HepG2 (cell line): Measurements from ENCODE around the gene PREX1. TPM values are rescaled to one million over a fixed set of nuclear protein-coding genes. Genes with fewer than 3 reads are reported as not detected.
A peak's percentile ranks its signal among the peaks of the same experiment; 100 is the strongest.

Source experiments
- ATAC-seq: fragments of 200-7000 bp; cut with Tn5 transposase; 3 replicates; pipeline ENCODE4 v1.9.1; 2020; ENCODE audit warnings: mild to moderate bottlenecking, moderate library complexity
- BruUV-seq: library from RNA; stranded (reverse); fragments of 400-500 nt; replicated peaks from 2 replicates; lab custom pipeline; 2021; lab: Mats Ljungman, UMichigan
- CTCF ChIA-PET: fragments of 300-600 bp; formaldehyde crosslinking; extraction: SDS; loops from one replicate; lab custom pipeline; 2021; ENCODE audit warnings: low total read pairs, inconsistent platforms, low intra/inter-chr PET ratio; lab: Yijun Ruan, JAX
- POLR2A ChIA-PET: fragments of 350-600 bp; sonication (Branson Sonifier 250); formaldehyde crosslinking; loops from one replicate; lab custom pipeline; 2020; ENCODE audit warnings: antibody characterized with exemption, inconsistent platforms; lab: Yijun Ruan, JAX
- DNase-seq: peaks from one replicate; pipeline ENCODE4 v3.0.0-alpha.2; 2015; ENCODE audit warnings: low spot score
- FAIRE-seq: peaks from 3 replicates; lab custom pipeline; 2011; peaks lifted over from hg19 to GRCh38; lab: Jason Lieb, UNC
- H2AFZ ChIP-seq: one replicate; pipeline ENCODE4 v1.6.1; 2011; ENCODE audit warnings: low read length, inconsistent platforms
- H3K27ac ChIP-seq: fragments of 300-600 bp; 3 replicates; pipeline ENCODE4 v1.8.0; 2011; ENCODE audit warnings: mixed run types, mild to moderate bottlenecking, mixed read lengths, low read length, inconsistent platforms; ENCODE audit not compliant: insufficient read depth; ENCODE audit errors: extremely low read length
- H3K27me3 ChIP-seq, 2 experiments: fragments of 200-600 bp in 1 of 2; 2 replicates in 1 of 2; 3 replicates in 1 of 2; pipeline versions ENCODE4 v1.6.0 to v1.8.0; 2011; ENCODE audit warnings: low read length in 2 of 2, mild to moderate bottlenecking in 2 of 2, moderate library complexity in 2 of 2, inconsistent platforms in 1 of 2; ENCODE audit not compliant: insufficient read depth in 2 of 2, control insufficient read depth in 1 of 2
- H3K36me3 ChIP-seq, 2 experiments: fragments of 200-600 bp in 1 of 2; replicated peaks in 1 of 2; 2 replicates in 1 of 2; 3 replicates in 1 of 2; pipeline versions ENCODE4 v1.5.1 to v1.8.0; 2011; ENCODE audit warnings: low read length in 2 of 2, inconsistent platforms in 1 of 2; ENCODE audit not compliant: insufficient read depth in 2 of 2, control insufficient read depth in 1 of 2
- H3K4me1 ChIP-seq: 2 replicates; pipeline ENCODE4 v1.5.1; 2012; ENCODE audit warnings: low read length, inconsistent platforms; ENCODE audit not compliant: insufficient read depth
- H3K4me2 ChIP-seq: 2 replicates; pipeline ENCODE4 v1.6.0; 2011; ENCODE audit warnings: low read depth, low read length, inconsistent platforms
- H3K4me3 ChIP-seq, 3 experiments: fragments of 200-600 bp in 1 of 3; sonication (generic), shearing (Covaris generic) in 1 of 3; replicated peaks in 1 of 3; 2 replicates each; pipeline ENCODE4 v1.5.1; 2011 to 2016; ENCODE audit warnings: low read length in 3 of 3, inconsistent platforms in 2 of 3, low read depth in 2 of 3, mild to moderate bottlenecking in 2 of 3, control low read depth in 1 of 3, mixed read lengths in 1 of 3; ENCODE audit not compliant: insufficient read depth in 1 of 3
- H3K79me2 ChIP-seq: one replicate; pipeline ENCODE4 v1.6.1; 2011; ENCODE audit warnings: low read length, inconsistent platforms; ENCODE audit not compliant: insufficient read depth
- H3K9ac ChIP-seq: 2 replicates; pipeline ENCODE4 v1.6.0; 2011; ENCODE audit warnings: mild to moderate bottlenecking, low read depth, low read length, inconsistent platforms; ENCODE audit not compliant: insufficient read depth
- H3K9me3 ChIP-seq: 2 replicates; pipeline ENCODE4 v1.5.1; 2012; ENCODE audit warnings: mild to moderate bottlenecking, low read length
- H4K20me1 ChIP-seq: 2 replicates; pipeline ENCODE4 v1.6.0; 2011; ENCODE audit warnings: inconsistent platforms, mild to moderate bottlenecking, low read length, moderate library complexity; ENCODE audit not compliant: insufficient read depth
- CSRNP2 ChIP-seq: sonication (generic); formaldehyde crosslinking; conservative IDR thresholded peaks from 2 replicates; pipeline ENCODE4 v1.8.0; 2022; ENCODE audit warnings: low read depth, missing genetic modification reagents
- ETV6 ChIP-seq: sonication (generic); formaldehyde crosslinking; conservative IDR thresholded peaks from 2 replicates; pipeline ENCODE4 v1.4.0; 2020; ENCODE audit warnings: missing genetic modification reagents
- HINFP ChIP-seq: sonication (generic); formaldehyde crosslinking; IDR thresholded peaks from 2 replicates; pipeline ENCODE4 v1.4.0; 2020; ENCODE audit warnings: low read depth, mild to moderate bottlenecking, missing genetic modification reagents
- SMARCC2 ChIP-seq: fragments of 450-650 bp; IDR thresholded peaks from 2 replicates; pipeline ENCODE4 v1.6.1; 2017; ENCODE audit warnings: antibody characterized with exemption, mild to moderate bottlenecking
- TAF1 ChIP-seq: sonication (generic); formaldehyde crosslinking; IDR thresholded peaks from 2 replicates; pipeline ENCODE4 v1.4.0; 2020; ENCODE audit warnings: missing genetic modification reagents
- TEAD2 ChIP-seq: sonication (generic); formaldehyde crosslinking; IDR thresholded peaks from 2 replicates; pipeline ENCODE4 v1.9.0; 2021; ENCODE audit warnings: missing genetic modification reagents
- TRAFD1 ChIP-seq: sonication (generic); formaldehyde crosslinking; IDR thresholded peaks from 2 replicates; pipeline ENCODE4 v1.5.1; 2020; ENCODE audit warnings: missing genetic modification reagents, mild to moderate bottlenecking, borderline replicate concordance
- ZKSCAN8 ChIP-seq: IDR thresholded peaks from 2 replicates; pipeline ENCODE4 v1.6.1; 2016; ENCODE audit warnings: borderline replicate concordance, missing genetic modification reagents, missing compliant biosample characterization
- ZNF260 ChIP-seq: sonication (generic); formaldehyde crosslinking; IDR thresholded peaks from 2 replicates; pipeline ENCODE4 v1.4.0; 2020; ENCODE audit warnings: missing genetic modification reagents, low read depth, mild to moderate bottlenecking, borderline replicate concordance
- ZNF276 ChIP-seq: sonication (generic); formaldehyde crosslinking; IDR thresholded peaks from 2 replicates; pipeline ENCODE4 v1.4.0; 2020; ENCODE audit warnings: mild to moderate bottlenecking, low read depth, missing genetic modification reagents
- ZNF30 ChIP-seq: sonication (generic); formaldehyde crosslinking; IDR thresholded peaks from 2 replicates; pipeline ENCODE4 v1.5.0; 2020; ENCODE audit warnings: mild to moderate bottlenecking, missing genetic modification reagents
- ZNF430 ChIP-seq: sonication (generic); formaldehyde crosslinking; IDR thresholded peaks from 2 replicates; pipeline ENCODE4 v1.9.0; 2021; ENCODE audit warnings: mild to moderate bottlenecking, missing genetic modification reagents
- ZNF570 ChIP-seq: sonication (generic); formaldehyde crosslinking; IDR thresholded peaks from 2 replicates; pipeline ENCODE4 v1.4.0; 2020; ENCODE audit warnings: mild to moderate bottlenecking, missing genetic modification reagents, borderline replicate concordance
- ZNF605 ChIP-seq: sonication (generic); formaldehyde crosslinking; IDR thresholded peaks from 2 replicates; pipeline ENCODE4 v1.8.0; 2022; ENCODE audit warnings: mild to moderate bottlenecking, missing genetic modification reagents
- ZNF703 ChIP-seq: sonication (generic); formaldehyde crosslinking; IDR thresholded peaks from 2 replicates; pipeline ENCODE4 v1.5.1; 2020; ENCODE audit warnings: missing genetic modification reagents, mild to moderate bottlenecking, moderate library complexity, borderline replicate concordance
- WGBS: methylation state at CpG from one replicate; pipeline ENCODE4 v1.1.6; 2017; ENCODE audit warnings: low lambda C conversion rate; 5-methylcytosine and 5-hydroxymethylcytosine counted together
- in situ Hi-C: cut with HindIII; loops from 2 replicates; pipeline ENCODE4 v1.10.0; 2017; ENCODE audit warnings: low pct_unique_long_range_greater_than_20kb; ENCODE audit not compliant: extremely low pct_ligation_motif_present
- intact Hi-C: fragments of 100-400 bp; cut with micrococcal nuclease; formaldehyde crosslinking; loops from one replicate; pipeline ENCODE4 v1.10.0; 2022; ENCODE audit not compliant: unreplicated experiment
- polyA plus RNA-seq, 8 experiments: library from polyadenylated mRNA; depleted of rRNA in 3 of 8; stranded (reverse) in 7 of 8; unstranded in 1 of 8; fragments of >200 nt; fragmentation: Illumina TruSeq in 4 of 8; extraction: Trizol in 4 of 8; gene quantifications; 2 replicates each; pipeline versions ENCODE4 v1.2.1 to v1.2.3, GENCODE V29; 2011 to 2016; ENCODE audit warnings: low read depth in 4 of 8, missing spikeins in 1 of 8, mixed read lengths in 1 of 8; ENCODE audit not compliant: insufficient read depth in 1 of 8
- total RNA-seq, 5 experiments: library from RNA; depleted of rRNA; stranded (reverse); fragments of >200 nt; fragmentation: Illumina TruSeq; extraction: Trizol; gene quantifications; 2 replicates each; pipeline ENCODE4 v1.2.3, GENCODE V29; 2016; ENCODE audit warnings: low read depth in 1 of 5

The PREX1 gene
- total and polyA plus RNA-seq, 2 of the 13 experiments (the other 11 are each of a cell fraction or from before 2014, with no cell fraction given), result 0.02 to 0.04 TPM

- 64% methylated on average over 9 of the region's 9 CpGs for WGBS
Observed at GRCh38 chr20:48741669-48742068, 86.1 kb downstream of the PREX1 start.

GRCh38 chr20:48740712-48741111 is 87.1 kb downstream of the PREX1 start:
- no peak overlapping the region for H3K4me3 ChIP-seq
- no peaks in the 10 kb centered on the region for H3K9me3 ChIP-seq
- H3K4me2 ChIP-seq, result no peak overlapping the region
- no TSS peak for BruUV-seq
- in situ Hi-C loops (no loop called here), intact Hi-C loops (no loop called here)
- no peak overlapping the region for H3K9ac ChIP-seq
- no peak for FAIRE-seq
- H3K79me2 ChIP-seq, result no peaks in the 10 kb centered on the region
- no peak overlapping the region for H3K27ac ChIP-seq
- H3K27me3 ChIP-seq, result peaks cover 6 to 35% of the 10 kb centered on the region in 2 experiments; a peak in 4 of 5 replicates
- no peaks in the 10 kb centered on the region for H3K36me3 ChIP-seq
- DNase-seq, result no peak
- POLR2A ChIA-PET, result no interaction called here
- peaks cover 26% of the 10 kb centered on the region for H3K4me1 ChIP-seq
- CTCF ChIA-PET, result no interaction called here
- H2AFZ ChIP-seq, result no peak overlapping the region
- ATAC-seq, result no peak
- H4K20me1 ChIP-seq, result no peaks in the 10 kb centered on the region
- WGBS, result 38% methylated on average over 6 of the region's 6 CpGs
- no peak for TF ChIP-seq ZNF260 (CRISPR knock-in tag)
- no peak for TF ChIP-seq ZKSCAN8 (CRISPR knock-in tag)
- no peak for TF ChIP-seq CSRNP2 (CRISPR knock-in tag)
- TF ChIP-seq HINFP (CRISPR knock-in tag), result no peak
- no peak for TF ChIP-seq ZNF276 (CRISPR knock-in tag)
- no peak for TF ChIP-seq TRAFD1 (CRISPR knock-in tag)
- no peak for TF ChIP-seq ZNF30
- TF ChIP-seq ZNF605 (CRISPR knock-in tag), result no peak
- TF ChIP-seq ZNF703 (CRISPR knock-in tag), result no peak

More at GRCh38 chr20:48741669-48742068, 86.1 kb downstream of the PREX1 start:
- H2AFZ ChIP-seq, result no peak overlapping the region
- CTCF ChIA-PET, result no interaction called here
- POLR2A ChIA-PET, result no interaction called here
- peaks cover 26% of the 10 kb centered on the region for H3K4me1 ChIP-seq
- no peak overlapping the region for H3K9ac ChIP-seq
- peaks cover 8 to 40% of the 10 kb centered on the region in 2 experiments; a peak in 4 of 5 replicates for H3K27me3 ChIP-seq
- no peaks in the 10 kb centered on the region for H3K36me3 ChIP-seq
- FAIRE-seq, result no peak
- H3K9me3 ChIP-seq, result no peaks in the 10 kb centered on the region
- intact Hi-C loops (no loop called here), in situ Hi-C loops (no loop called here)
- H3K27ac ChIP-seq, result no peak overlapping the region
- BruUV-seq, result no TSS peak
- ATAC-seq, result no peak
- TF ChIP-seq ZNF430 (CRISPR knock-in tag), result no peak
- TF ChIP-seq ZNF570 (CRISPR knock-in tag), result no peak
- TF ChIP-seq TAF1 (CRISPR knock-in tag), result no peak
- 0 out of 2 replicates have a peak, but pooled peaks have one; percentile 31 for TF ChIP-seq TEAD2 (CRISPR knock-in tag)
- no peak for TF ChIP-seq ETV6
- TF ChIP-seq SMARCC2, result no peak
- TF ChIP-seq ZNF260 (CRISPR knock-in tag), result no peak
- TF ChIP-seq, all 625 proteins: peak for 1
- H3K79me2 ChIP-seq, result no peaks in the 10 kb centered on the region
- no peak for DNase-seq
- no peak overlapping the region for H3K4me2 ChIP-seq
- no peak overlapping the region for H3K4me3 ChIP-seq
- H4K20me1 ChIP-seq, result no peaks in the 10 kb centered on the region
